CD4-positive, alpha-beta memory T cell (primary cell): Measurements from ENCODE around the gene TXNDC17. TPM values are rescaled to one million over a fixed set of nuclear protein-coding genes. Genes with fewer than 3 reads are reported as not detected.
"Not testable (repeated sequence)": the region's sequence is repeated elsewhere in the genome, so short reads cannot be mapped to it uniquely, and the experiment has no call there.

ENCODE experiments used
- CTCF ChIA-PET: fragments of 350-600 bp; sonication (Branson Sonifier 250); formaldehyde crosslinking; loops from one replicate; lab custom pipeline; 2021; ENCODE audit warnings: inconsistent platforms; ENCODE audit not compliant: partially characterized antibody; lab: Charles Lee
- POLR2A ChIA-PET: fragments of 350-600 bp; sonication (Branson Sonifier 250); formaldehyde crosslinking; loops from one replicate; lab custom pipeline; 2021; ENCODE audit not compliant: partially characterized antibody; lab: Charles Lee
- DNase-seq, 5 donors: peaks; one replicate each; pipeline versions ENCODE4 v3.0.0 to v3.0.0-alpha.2; 2020 to 2022; ENCODE audit warnings: mixed read lengths in 1 of 5
- H3K27ac ChIP-seq: one replicate; pipeline ENCODE4 v1.7.0; 2013; ENCODE audit warnings: low read depth, low read length
- H3K27me3 ChIP-seq: 2 replicates; pipeline ENCODE4 v1.7.0; 2013; ENCODE audit warnings: mild to moderate bottlenecking, low read length, moderate library complexity; ENCODE audit not compliant: insufficient read depth
- H3K36me3 ChIP-seq: 2 replicates; pipeline ENCODE4 v1.7.0; 2013; ENCODE audit warnings: mild to moderate bottlenecking, low read length, moderate library complexity; ENCODE audit not compliant: insufficient read depth
- H3K4me1 ChIP-seq: 2 replicates; pipeline ENCODE4 v1.7.0; 2013; ENCODE audit warnings: mild to moderate bottlenecking, low read length, moderate library complexity; ENCODE audit not compliant: insufficient read depth
- H3K4me3 ChIP-seq, 2 donors: one replicate each; pipeline ENCODE4 v1.7.0; 2013; ENCODE audit warnings: low read length in 2 of 2, mild to moderate bottlenecking in 1 of 2
- H3K9me3 ChIP-seq, 2 donors: one replicate each; pipeline ENCODE4 v1.7.0; 2013; ENCODE audit warnings: low read length in 2 of 2, control low read depth in 1 of 2; ENCODE audit not compliant: control insufficient read depth in 1 of 2
- H3K27ac Mint-ChIP-seq, 7 donors: one replicate each; pipeline ENCODE4 v1.8.0; 2020 to 2021; ENCODE audit warnings: mixed read lengths in 7 of 7, mild to moderate bottlenecking in 6 of 7, inconsistent platforms in 3 of 7, moderate library complexity in 3 of 7
- H3K27me3 Mint-ChIP-seq, 2 donors: one replicate each; pipeline ENCODE4 v1.8.0; 2020 to 2021; ENCODE audit warnings: mixed read lengths in 2 of 2
- H3K36me3 Mint-ChIP-seq, 2 donors: one replicate each; pipeline ENCODE4 v1.8.0; 2020 to 2021; ENCODE audit warnings: mixed read lengths in 2 of 2, inconsistent platforms in 1 of 2, mild to moderate bottlenecking in 1 of 2
- H3K4me1 Mint-ChIP-seq, 4 donors: one replicate each; pipeline ENCODE4 v1.8.0; 2020 to 2021; ENCODE audit warnings: mixed read lengths in 4 of 4, mild to moderate bottlenecking in 1 of 4
- H3K4me3 Mint-ChIP-seq, 8 donors: one replicate each; pipeline ENCODE4 v1.8.0; 2020 to 2021; ENCODE audit warnings: mixed read lengths in 8 of 8, mild to moderate bottlenecking in 7 of 8, moderate library complexity in 6 of 8, inconsistent platforms in 3 of 8
- H3K9me3 Mint-ChIP-seq, 8 donors: one replicate each; pipeline ENCODE4 v1.8.0; 2020 to 2021; ENCODE audit warnings: mixed read lengths in 8 of 8, mild to moderate bottlenecking in 5 of 8, inconsistent platforms in 3 of 8, moderate library complexity in 1 of 8
- intact Hi-C: fragments of 100-400 bp; cut with micrococcal nuclease; formaldehyde crosslinking; loops from one replicate; pipeline ENCODE4 v1.15.1; 2023
- polyA plus RNA-seq, 2 donors: library from polyadenylated mRNA; unstranded; fragments of 300-500 nt; fragmentation: Illumina TruSeq; gene quantifications; one replicate each; pipeline ENCODE4 v1.2.3, GENCODE V29; 2021
- total RNA-seq, 2 experiments: library from RNA; stranded (reverse); gene quantifications; one replicate each; pipeline ENCODE4 v1.2.3, GENCODE V29; 2021

Gene TXNDC17
- total and polyA plus RNA-seq, 4 experiments from 2014 or later = 17.0 to 122 (median 50.9) TPM

DNA sequence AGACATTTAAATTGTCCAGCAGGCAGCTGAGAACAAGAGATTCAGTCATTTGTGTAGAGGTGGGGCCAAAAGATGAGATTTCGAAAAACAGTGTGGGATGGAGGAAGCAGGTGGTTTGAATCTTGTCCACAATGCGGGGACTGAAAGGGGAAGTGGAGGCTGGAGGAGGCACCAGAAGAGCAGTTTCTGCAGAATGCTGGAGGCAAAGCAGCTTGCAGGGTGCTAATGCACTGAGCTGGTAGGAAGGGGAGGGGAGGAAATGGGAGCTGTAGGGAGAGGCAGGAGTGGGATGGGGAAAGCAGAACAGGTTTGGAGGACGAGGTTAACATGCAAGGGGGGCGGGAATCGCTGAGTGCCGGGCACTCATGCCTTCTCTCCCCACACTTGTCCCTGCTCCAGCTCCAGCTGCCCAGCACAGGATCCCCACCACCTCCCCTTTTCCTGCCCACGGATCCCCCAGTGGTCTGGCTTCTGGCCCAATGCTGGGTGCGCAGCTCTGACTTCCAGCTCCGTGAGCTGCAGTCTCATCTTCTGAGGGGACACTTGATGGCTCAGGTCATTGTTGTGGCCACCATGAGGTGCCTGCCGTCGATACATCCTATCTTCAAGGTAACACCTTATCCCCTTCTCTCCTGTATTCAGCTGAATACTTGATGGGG is 20.1 kb downstream of the TXNDC17 start:
- Mint-ChIP-seq H3K27me3 (no peaks in the 10 kb centered on the region), H3K4me1 (peaks cover 14 to 40% (median 28%) of the 10 kb centered on the region in 4 donors), H3K27ac (peak overlapping the region in 5 of 7 donors; percentile 4 to 86 (median 65)), H3K4me3 (peak overlapping the region in 2 of 8 donors; percentile 15 to 39), H3K36me3 (peaks cover 5 to 16% of the 10 kb centered on the region in 2 donors), H3K9me3 (no peaks in the 10 kb centered on the region)
- ChIA-PET POLR2A (interaction anchor here (1.7 kb wide), 1 partner anchor 20 kb away, joined by 6 read pairs; the partner anchor contains the start of genes KIAA0753 and TXNDC17), CTCF (interaction anchor here (1.4 kb wide), 1 partner anchor 182 kb away, joined by 3 read pairs; no protein-coding TSS in a partner anchor)
- peaks cover 13% of the 10 kb centered on the region for H3K4me1 ChIP-seq
- intact Hi-C loops = no loop called here
- H3K4me3 ChIP-seq = no peak overlapping the region
- no peak overlapping the region for H3K27ac ChIP-seq
- no peaks in the 10 kb centered on the region for H3K9me3 ChIP-seq
- DNase-seq = no peak
- no peaks in the 10 kb centered on the region for H3K27me3 ChIP-seq
- H3K36me3 ChIP-seq = no peaks in the 10 kb centered on the region

DNA sequence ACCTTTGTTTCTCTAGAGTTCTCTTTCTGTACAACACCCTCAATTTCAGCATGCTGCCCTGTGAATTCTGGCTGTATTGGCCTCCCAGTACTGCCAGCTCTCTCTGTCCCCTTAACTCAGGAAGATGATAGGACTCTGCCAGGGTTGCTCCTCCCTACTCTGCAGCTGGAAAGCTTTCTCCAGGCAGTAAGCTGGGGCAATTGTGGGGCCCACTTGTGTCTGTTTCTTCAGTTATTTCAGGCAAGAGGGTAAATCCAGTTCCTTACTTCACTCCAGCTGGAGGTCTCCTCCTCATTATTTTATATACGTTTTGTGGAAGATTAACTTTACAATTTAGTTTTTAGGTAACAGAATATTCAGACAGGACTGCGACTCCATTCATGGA is 20.6 kb downstream of the TXNDC17 start:
- H3K27ac Mint-ChIP-seq = peak overlapping the region in 2 of 7 donors; percentile 65 to 73
- H3K4me1 Mint-ChIP-seq = peaks cover 14 to 40% (median 28%) of the 10 kb centered on the region in 4 donors
- peaks cover 5 to 17% of the 10 kb centered on the region in 2 donors for H3K36me3 Mint-ChIP-seq
- ChIA-PET POLR2A (interaction anchor here (1.7 kb wide), 1 partner anchor 20 kb away, joined by 6 read pairs; the partner anchor contains the start of genes KIAA0753 and TXNDC17), CTCF (interaction anchor here (0.8 kb wide), 1 partner anchor 360 kb away, joined by 3 read pairs; no protein-coding TSS in a partner anchor)
- Histone ChIP-seq H3K36me3 (no peaks in the 10 kb centered on the region), H3K4me1 (peaks cover 15% of the 10 kb centered on the region), H3K27me3 (no peaks in the 10 kb centered on the region), H3K27ac (no peak overlapping the region), H3K9me3 (no peaks in the 10 kb centered on the region), H3K4me3 (no peak overlapping the region)
- no peaks in the 10 kb centered on the region for H3K27me3 Mint-ChIP-seq
- DNase-seq = no peak
- intact Hi-C loops = no loop called here
- H3K4me3 Mint-ChIP-seq = peak overlapping the region in 1 of 8 donors; percentile 15
- H3K9me3 Mint-ChIP-seq = no peaks in the 10 kb centered on the region

DNA sequence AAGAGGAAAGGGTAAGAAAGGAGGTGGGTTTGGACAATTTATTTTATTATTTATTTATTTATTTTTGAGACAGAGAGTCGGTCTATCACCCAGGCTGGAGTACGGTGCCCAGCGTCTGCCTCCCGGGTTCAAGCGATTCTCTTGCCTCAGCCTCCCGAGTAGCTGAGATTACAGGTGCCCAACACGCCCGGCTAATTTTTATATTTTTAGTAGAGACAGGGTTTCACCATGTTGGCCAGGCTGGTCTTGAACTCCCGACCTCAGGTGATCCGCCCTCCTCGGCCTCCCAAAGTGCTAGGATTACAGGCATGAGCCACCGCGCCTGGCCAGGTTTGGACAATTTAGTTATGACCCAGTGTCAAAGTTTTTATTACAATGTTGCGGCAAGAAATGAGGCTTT is 22.3 kb downstream of the TXNDC17 start:
- H3K9me3 Mint-ChIP-seq, H3K4me1 ChIP-seq, CTCF ChIA-PET, H3K27ac Mint-ChIP-seq, H3K36me3 ChIP-seq, H3K27me3 Mint-ChIP-seq, DNase-seq, POLR2A ChIA-PET, H3K27ac ChIP-seq, H3K27me3 ChIP-seq, H3K4me3 ChIP-seq, intact Hi-C loops, H3K4me3 Mint-ChIP-seq, H3K9me3 ChIP-seq: not testable (repeated sequence)
- Mint-ChIP-seq H3K4me1 (peaks cover 11 to 27% (median 18%) of the 10 kb centered on the region in 4 donors), H3K36me3 (peaks cover 5 to 15% of the 10 kb centered on the region in 2 donors)

DNA sequence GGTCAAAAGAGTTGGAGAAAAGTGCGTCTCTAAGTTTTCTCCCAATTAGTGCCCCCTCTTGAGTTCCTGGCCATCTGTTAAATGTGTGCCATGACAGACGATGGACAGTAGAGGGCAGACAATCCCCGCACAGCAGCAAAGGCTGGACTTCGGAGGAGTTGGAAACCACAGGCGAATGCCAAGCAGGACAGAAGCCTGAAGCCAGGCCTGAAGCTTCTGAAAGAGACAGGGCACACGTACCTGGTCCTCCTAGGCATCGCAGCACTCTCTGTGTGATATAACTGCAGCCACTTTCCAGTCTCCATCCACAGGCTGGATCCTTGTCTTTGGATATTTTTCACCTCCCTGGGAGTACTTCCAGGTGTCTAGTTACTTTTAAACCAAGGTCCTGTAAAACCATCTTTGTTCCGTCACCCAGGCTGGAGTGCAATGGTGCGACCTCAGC is 25.2 kb downstream of the TXNDC17 start:
- Histone ChIP-seq H3K27me3 (no peaks in the 10 kb centered on the region), H3K27ac (no peak overlapping the region), H3K36me3 (no peaks in the 10 kb centered on the region), H3K9me3 (no peaks in the 10 kb centered on the region), H3K4me3 (no peak overlapping the region), H3K4me1 (peaks cover 4% of the 10 kb centered on the region)
- no peak overlapping the region for H3K27ac Mint-ChIP-seq
- peak in 3 of 5 donors; percentile 19 to 32 (median 25) for DNase-seq
- H3K4me3 Mint-ChIP-seq = no peak overlapping the region
- peaks cover 0 to 2% (median 0%) of the 10 kb centered on the region in 8 donors for H3K9me3 Mint-ChIP-seq
- intact Hi-C loops = loop anchor here (1.0 to 5.0 kb wide), 2 partner anchors 176 to 338 kb away; no protein-coding TSS in a partner anchor
- POLR2A ChIA-PET = no interaction called here
- H3K27me3 Mint-ChIP-seq = no peaks in the 10 kb centered on the region
- H3K36me3 Mint-ChIP-seq = peaks cover 11% of the 10 kb centered on the region in 2 donors
- CTCF ChIA-PET = interaction anchor here (0.6 to 1.9 kb wide), 7 partner anchors 24 to 245 kb away, joined by 3 to 6 read pairs (median 5); partner anchors contain the start of gene XAF1
- H3K4me1 Mint-ChIP-seq = peaks cover 2 to 9% (median 4%) of the 10 kb centered on the region in 4 donors

DNA sequence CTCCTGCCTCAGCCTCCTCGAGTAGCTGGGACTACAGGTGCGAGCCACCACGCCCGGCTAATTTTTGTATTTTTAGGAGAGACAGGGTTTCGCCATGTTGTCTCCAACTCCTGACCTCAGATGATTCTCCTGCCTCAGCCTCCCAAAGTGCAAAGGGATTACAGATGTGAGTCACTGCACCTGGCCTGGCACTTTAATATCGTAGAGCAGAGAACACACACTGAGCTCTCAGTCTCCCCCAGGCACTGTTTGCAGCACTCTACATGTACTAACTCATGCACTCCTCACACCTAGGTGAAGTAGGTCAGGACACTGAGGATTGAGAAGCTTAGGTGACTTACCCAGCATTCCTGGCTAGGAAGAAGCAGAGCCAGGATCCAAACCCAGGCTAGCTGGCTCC is 25.7 kb downstream of the TXNDC17 start:
- Mint-ChIP-seq H3K36me3 (peaks cover 7 to 10% of the 10 kb centered on the region in 2 donors), H3K4me3 (no peak overlapping the region), H3K27ac (no peak overlapping the region), H3K9me3 (peaks cover 0 to 2% (median 0%) of the 10 kb centered on the region in 8 donors), H3K27me3 (no peaks in the 10 kb centered on the region), H3K4me1 (peaks cover 0 to 6% (median 3%) of the 10 kb centered on the region in 4 donors)
- Histone ChIP-seq H3K4me1 (peaks cover 4% of the 10 kb centered on the region), H3K27ac (no peak overlapping the region), H3K36me3 (no peaks in the 10 kb centered on the region), H3K27me3 (no peaks in the 10 kb centered on the region), H3K9me3 (no peaks in the 10 kb centered on the region), H3K4me3 (no peak overlapping the region)
- ChIA-PET POLR2A (no interaction called here), CTCF (interaction anchor here (0.6 to 1.9 kb wide), 8 partner anchors 16 to 244 kb away, joined by 3 to 6 read pairs (median 4); partner anchors contain the start of gene XAF1)
- DNase-seq = no peak
- intact Hi-C loops = loop anchor here (1.0 to 5.0 kb wide), 2 partner anchors 176 to 338 kb away; no protein-coding TSS in a partner anchor

DNA sequence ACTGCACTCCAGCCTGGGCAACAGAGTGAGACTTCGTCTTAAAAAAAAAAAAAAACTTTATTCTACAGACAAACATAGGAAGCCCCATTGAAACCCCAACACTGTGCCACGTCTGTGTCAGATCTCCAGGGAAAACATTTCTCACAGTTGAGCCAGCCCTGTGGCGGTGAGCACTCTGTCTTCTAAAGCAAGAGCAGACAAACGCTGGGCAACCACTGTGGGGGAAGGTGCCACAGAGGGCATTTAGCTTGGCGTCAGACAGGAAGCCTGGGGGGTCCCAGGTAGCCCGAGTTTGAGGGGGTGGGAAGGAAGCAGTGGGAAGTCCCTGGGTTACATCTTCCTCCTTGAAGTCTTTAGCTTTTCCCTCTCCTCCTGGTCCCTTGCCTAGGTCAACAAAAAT is 26.7 kb downstream of the TXNDC17 start:
- no peak overlapping the region for H3K4me3 ChIP-seq
- ChIA-PET CTCF (interaction anchor here (1.1 to 1.9 kb wide), 3 partner anchors 15 to 243 kb away, joined by 3 to 5 read pairs (median 3); no protein-coding TSS in a partner anchor), POLR2A (no interaction called here)
- no peaks in the 10 kb centered on the region for H3K27me3 ChIP-seq
- no peaks in the 10 kb centered on the region for H3K36me3 ChIP-seq
- H3K9me3 ChIP-seq = no peaks in the 10 kb centered on the region
- intact Hi-C loops = loop anchor here (5.0 kb wide), 1 partner anchor 175 kb away; no protein-coding TSS in a partner anchor
- no peak for DNase-seq
- peaks cover 7 to 8% of the 10 kb centered on the region in 2 donors for H3K36me3 Mint-ChIP-seq
- H3K27me3 Mint-ChIP-seq = no peaks in the 10 kb centered on the region
- no peak overlapping the region for H3K4me3 Mint-ChIP-seq
- peaks cover 0 to 4% (median 3%) of the 10 kb centered on the region in 4 donors for H3K4me1 Mint-ChIP-seq
- peaks cover 4% of the 10 kb centered on the region for H3K4me1 ChIP-seq
- peaks cover 0 to 2% (median 0%) of the 10 kb centered on the region in 8 donors for H3K9me3 Mint-ChIP-seq
- H3K27ac ChIP-seq = no peak overlapping the region
- peak overlapping the region in 1 of 7 donors; percentile 5 for H3K27ac Mint-ChIP-seq

DNA sequence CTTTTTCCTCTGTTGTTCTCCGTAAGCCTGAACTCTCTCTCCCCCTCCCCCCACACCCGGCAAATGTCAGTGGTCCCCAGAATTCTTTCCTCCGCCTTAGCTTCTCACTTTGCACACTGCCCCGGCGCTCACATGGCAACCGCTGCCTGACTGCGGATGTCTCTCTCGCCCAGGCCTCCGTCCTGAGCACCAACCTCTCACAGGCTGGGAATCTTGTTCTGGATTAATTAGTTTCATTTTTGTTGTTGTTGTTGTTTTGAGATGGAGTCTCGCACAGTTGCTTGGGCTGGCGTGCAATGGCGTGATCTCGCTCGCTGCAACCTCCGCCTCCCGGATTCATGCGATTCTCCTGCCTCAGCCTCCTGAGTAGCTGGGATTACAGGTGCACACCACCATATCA is 27.4 kb downstream of the TXNDC17 start:
- ChIA-PET POLR2A (no interaction called here), CTCF (interaction anchor here (1.9 kb wide), 1 partner anchor 243 kb away, joined by 5 read pairs; no protein-coding TSS in a partner anchor)
- peaks cover 7 to 8% of the 10 kb centered on the region in 2 donors for H3K36me3 Mint-ChIP-seq
- H3K27me3 Mint-ChIP-seq = no peaks in the 10 kb centered on the region
- intact Hi-C loops = loop anchor here (5.0 kb wide), 1 partner anchor 174 kb away; no protein-coding TSS in a partner anchor
- no peaks in the 10 kb centered on the region for H3K36me3 ChIP-seq
- no peak for DNase-seq
- H3K9me3 Mint-ChIP-seq = peaks cover 0 to 2% (median 0%) of the 10 kb centered on the region in 8 donors
- H3K27ac Mint-ChIP-seq = peak overlapping the region in 1 of 7 donors; percentile 75
- H3K27ac ChIP-seq = no peak overlapping the region
- no peaks in the 10 kb centered on the region for H3K9me3 ChIP-seq
- H3K4me1 Mint-ChIP-seq = peaks cover 0 to 4% (median 3%) of the 10 kb centered on the region in 4 donors
- H3K4me1 ChIP-seq = peaks cover 4% of the 10 kb centered on the region
- no peak overlapping the region for H3K4me3 ChIP-seq
- H3K4me3 Mint-ChIP-seq = peak overlapping the region in 1 of 8 donors; percentile 34
- no peaks in the 10 kb centered on the region for H3K27me3 ChIP-seq
